Peyer's patch (tissue), 4 donors: Measurements from ENCODE around the gene RNF213.

Experiments used
- CTCF ChIP-seq, 6 experiments: fragments of 450-650 bp in 4 of 6; fragments of 200-600 bp in 2 of 6; sonication (generic) in 1 of 6; IDR thresholded peaks; one replicate each; pipeline ENCODE4 v1.5.1; 2017 to 2019; ENCODE audit warnings: antibody characterized with exemption in 6 of 6, mild to moderate bottlenecking in 3 of 6, moderate library complexity in 1 of 6
- POLR2A ChIP-seq, 2 donors: fragments of 450-650 bp; IDR thresholded peaks; one replicate each; pipeline ENCODE4 v1.5.1; 2017; ENCODE audit warnings: antibody characterized with exemption in 2 of 2, mild to moderate bottlenecking in 2 of 2, moderate library complexity in 2 of 2

GRCh38 chr17:80212511-80212910 lies 48.1 kb upstream of the RNF213 start:
- TF ChIP-seq CTCF (IDR thresholded peaks at IDR 0.05), result no peak
- no peak for TF ChIP-seq POLR2A (IDR thresholded peaks at IDR 0.05)
